GM19099 (cell line): ENCODE measurements around the gene SURF4.

Experiments
- POLR2A ChIP-seq: IDR thresholded peaks from 3 replicates; pipeline ENCODE4 v1.6.1; 2011; ENCODE audit warnings: low read depth; ENCODE audit not compliant: insufficient read length; ENCODE audit errors: extremely low read depth

Gene SURF4

DNA sequence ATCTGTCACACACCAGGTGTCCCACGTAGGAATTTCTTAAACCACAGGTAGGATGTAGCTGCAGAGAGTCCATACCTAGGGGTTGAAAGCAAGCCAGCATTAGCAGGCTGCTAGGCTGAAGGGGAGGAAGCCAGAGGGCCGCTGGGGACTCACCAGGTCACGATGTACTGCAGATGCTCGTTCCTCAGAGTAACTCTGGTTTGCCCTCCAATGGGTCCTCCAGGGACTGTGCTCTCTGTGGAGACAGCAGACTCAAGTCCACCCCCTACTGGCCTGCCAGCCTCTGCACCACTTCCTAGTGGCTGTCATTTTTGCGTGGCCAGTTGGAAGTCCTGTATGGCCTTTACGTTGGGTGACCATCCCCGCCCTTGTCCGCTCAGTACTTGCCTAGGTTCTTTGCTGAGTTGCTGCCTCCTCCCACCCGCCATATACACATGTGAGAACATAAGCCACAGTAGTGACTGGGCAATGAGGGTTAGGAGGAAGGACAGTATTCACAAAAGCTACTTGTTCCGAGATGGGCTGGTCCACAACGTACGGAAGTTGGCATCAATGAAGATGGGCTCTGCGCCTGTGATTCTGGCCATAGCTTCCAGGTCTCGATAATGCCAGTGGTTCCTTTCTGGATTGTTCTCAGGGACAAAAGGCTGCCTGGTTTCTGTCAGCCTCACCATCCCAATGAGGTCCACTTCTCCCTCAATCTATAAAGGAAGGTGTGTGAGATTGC, 23.8 kb downstream of the SURF4 start:
- TF ChIP-seq POLR2A = peak; percentile 23

DNA sequence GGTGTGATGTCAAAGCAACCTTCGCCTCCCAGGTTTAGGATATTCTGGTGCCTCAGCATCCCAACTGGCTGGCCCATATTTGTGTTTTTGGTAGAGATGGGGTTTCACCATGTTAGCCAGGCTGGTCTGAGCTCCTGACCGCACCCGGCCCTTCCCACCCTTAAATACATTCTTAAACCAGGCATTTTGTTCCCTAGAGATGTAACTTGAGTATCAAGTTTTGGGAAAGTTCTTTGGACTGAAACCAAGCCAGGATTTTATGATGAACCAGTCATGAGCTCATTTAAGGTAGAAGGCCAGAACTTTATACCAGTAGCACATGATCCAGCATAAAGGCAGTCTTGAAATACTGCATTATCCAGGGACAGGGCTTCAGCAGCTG, 24.3 kb downstream of the SURF4 start:
- TF ChIP-seq POLR2A = no peak

DNA sequence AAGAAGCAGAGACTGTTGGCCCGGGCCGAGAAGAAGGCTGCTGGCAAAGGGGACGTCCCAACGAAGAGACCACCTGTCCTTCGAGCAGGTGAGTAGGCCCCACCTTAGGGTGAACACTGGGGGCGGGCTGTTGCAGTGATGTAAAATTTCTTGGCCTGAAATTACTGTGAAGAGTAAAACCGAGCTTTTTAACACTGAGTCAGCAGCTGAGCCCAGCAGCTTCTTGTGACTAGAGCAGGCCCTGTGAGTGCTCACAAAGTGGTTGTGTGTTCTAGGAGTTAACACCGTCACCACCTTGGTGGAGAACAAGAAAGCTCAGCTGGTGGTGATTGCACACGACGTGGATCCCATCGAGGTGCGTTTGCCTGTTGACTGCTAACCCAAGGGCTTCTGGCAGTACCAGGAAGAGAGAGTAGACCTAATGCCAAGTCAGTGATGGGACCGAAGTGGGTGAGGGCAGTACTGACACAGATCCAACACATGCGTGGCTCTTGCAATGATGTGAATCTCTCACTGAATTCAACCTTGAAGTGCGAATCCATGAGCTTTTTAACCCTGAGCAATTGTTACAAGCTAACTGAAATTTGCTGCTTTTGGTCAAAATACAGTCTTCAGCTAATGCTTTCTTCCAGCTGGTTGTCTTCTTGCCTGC, 25.8 kb downstream of the SURF4 start:
- TF ChIP-seq POLR2A = peak; percentile 29

DNA sequence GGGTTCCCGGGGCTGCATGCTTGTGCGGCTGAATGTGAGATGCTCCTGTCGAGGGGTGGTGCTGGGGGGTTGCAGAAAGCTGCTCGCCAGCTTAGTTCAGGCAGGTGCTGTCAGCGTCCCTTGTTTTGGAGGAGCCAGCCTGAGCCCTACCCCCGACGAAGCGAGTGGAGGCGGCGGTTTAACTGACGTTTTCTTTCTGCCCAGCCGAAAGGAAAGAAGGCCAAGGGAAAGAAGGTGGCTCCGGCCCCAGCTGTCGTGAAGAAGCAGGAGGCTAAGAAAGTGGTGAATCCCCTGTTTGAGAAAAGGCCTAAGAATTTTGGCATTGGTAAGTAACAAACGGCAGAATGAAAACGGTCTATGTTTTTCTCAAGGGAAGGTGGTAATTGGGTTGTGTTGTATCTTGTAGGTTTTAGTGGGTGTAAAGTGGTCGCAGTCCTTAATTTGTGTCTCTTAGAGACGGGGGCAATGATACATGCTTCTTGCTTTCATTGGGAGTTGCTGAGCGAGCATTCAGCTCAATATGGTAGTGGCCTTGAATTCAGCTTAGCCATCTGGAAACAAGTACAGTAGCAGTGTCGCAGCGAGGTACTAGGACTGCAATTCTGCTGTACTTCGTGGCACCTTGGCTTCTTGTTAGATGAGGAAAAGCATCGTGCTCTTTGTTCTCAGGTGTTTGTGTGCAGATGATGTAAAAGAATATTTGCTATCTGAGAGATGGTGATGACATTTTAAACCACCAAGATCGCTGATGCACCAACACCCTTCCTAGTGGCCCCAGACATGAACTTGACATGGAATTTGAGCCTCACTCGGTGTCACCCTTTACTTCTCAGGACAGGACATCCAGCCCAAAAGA, 26.9 kb downstream of the SURF4 start:
- TF ChIP-seq POLR2A = no peak

DNA sequence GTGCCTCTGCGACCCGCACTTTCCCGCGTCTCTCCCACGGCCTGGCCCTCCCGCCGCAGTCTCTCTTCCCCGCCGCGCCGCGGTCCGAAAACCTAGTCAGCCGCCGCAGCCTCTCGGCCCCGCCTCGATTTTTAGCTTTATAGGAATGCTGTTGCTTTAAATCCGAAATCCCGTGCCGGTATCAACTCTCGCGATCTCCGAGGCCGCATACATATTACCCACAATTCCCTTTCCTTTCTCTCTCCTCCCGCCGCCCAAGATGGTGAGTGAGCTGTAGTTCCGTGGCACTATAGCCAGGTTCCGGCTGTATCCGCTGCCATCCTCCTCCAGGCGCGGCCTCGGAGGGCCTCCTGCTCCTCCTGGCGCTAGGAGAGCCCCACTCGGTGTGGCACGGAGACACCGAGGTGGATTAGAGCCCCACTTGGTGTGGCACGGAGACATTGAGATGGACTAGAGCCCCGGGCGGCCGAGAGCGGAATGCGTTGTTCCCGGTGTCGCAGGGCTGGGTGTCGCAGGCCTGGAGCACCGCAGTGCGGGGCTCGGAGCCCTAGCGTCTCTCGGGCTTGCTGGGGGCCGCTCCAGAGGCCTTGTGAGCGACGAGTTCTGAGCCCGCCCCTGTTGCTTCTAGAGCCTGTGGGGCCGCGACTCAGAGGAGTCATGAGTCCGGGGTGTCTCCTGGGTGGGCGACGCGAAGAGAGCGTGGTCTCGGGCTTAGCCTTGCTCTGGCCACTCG, 27.7 kb downstream of the SURF4 start, which contains the start of the genes MED22 and RPL7A:
TSS of gene MED22 (minus strand) at position 147 of the 733 bp plus-strand sequence. CDS start 1,469 bp downstream, outside the sequence.
TSS of gene RPL7A (plus strand) at position 234 of the 733 bp plus-strand sequence. CDS start at position 260, 26 bp downstream.
- peak; percentile 99 for TF ChIP-seq POLR2A

DNA sequence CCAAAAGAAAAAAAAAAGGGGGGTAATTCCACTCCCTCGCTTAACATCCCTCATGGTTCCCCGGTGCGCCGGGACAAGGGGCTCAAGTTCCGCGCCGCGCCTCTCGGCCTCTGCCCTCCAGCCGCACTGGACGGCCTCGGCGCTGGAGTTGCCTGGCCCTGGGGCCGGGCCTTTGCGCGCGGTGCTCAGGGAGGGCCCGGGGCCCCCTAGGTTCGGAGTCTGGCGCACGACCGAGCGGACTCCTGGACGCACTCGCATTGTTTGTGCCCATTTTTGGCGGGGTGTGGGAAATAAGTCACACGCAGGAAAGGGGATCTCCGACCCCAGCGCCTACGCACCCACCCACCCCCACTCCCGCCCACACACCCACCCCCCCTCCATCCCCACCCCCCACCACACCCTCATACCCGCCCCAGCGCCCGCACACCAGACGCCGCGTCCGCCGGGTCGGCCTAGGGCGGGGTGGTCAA, 28.3 kb downstream of the SURF4 start:
- TF ChIP-seq POLR2A = no peak

DNA sequence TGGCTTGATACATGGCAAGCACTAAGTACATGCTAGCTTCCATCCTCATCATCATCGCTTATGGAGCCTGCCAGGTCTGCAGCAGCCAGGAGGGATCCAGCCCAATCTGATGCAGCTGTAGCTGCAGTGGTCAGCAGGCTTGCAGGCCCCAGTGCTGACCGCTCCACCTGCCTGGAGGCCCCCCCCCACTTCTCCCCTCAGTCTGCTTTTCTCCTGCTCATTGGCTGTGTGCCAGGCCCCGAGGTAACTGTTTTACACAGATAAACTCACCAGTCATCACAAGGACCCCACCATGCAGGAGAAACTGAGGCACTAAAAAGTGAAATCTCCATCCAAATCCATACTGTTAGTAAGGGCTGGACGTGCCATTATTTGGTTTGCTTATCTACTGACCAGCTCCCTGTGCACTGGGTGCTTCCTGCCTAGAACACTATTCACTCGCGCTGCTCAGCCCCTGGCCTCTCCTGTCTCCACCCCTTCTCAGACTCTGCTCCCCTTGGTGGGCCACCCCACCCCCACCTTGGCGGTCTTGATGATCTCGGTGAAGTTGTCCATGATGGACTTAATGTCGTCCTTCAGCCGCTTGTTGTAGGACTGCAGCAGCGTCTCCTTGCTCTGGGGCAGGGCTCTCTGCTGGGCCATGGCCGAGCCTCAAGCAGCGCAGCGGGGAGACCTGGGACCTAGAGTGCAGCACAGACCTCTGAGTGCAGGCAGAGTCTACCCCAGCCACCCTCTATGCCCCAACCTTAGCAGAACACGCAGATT, 29.7 kb downstream of the SURF4 start:
- no peak for TF ChIP-seq POLR2A

DNA sequence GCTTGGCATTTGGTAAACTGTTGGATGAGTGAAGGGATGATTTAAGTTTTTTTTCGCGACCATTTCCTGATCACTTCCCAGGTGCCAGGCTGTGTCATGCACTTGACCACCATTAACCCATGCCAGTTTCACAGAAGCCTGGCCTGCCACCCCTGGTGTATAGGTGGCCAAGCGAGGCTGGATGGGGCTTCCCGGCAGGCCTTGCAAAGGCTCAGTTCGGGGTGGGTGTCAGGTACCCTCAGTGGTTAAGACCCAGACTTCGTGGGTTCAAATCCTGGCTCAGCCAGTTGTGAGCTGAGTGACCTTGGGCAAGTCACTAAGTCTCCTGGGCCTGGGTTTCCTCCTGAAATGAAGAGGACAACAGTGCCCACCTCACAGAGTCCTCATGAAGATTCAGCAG, 30.3 kb downstream of the SURF4 start:
- TF ChIP-seq POLR2A = no peak

DNA sequence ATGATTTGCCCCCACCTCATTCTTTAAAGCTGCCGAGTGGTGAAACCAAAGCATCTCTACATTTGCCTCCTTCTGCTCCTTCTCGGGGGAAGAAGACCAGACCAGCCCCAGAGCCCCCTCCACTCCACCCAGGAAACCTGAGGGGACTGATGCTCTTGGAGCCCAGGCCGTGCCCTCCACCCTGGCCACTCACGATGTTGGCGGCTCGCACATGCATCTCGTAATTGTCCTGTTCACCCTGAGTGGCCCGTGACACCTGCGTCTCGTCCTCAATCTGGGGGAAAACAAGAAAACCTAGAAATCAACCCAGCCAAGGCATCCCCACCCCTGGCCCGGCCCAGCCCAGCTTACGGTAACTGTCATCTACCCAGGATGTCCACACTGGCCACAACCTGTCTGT, 30.9 kb downstream of the SURF4 start:
- no peak for TF ChIP-seq POLR2A

DNA sequence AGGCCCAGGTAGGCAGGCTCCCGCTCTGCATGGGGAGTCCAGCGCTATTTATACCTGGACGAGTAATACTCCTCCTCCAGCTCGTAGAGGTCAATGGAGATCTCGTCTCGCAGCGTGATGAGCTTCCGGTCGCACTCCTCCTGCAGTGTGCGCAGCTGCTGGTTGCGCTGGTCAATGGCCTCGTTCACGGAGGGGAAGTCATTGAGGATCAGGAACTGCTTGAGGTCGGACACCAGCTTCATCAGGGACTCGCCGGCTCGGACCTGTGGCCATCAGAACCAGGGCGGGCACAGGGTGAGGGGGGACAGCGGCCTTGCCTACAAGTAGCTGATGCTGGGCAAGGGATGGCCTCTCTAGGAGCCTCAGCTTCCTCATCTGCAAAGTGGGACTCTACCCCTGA, 31.8 kb downstream of the SURF4 start:
- TF ChIP-seq POLR2A = no peak

DNA sequence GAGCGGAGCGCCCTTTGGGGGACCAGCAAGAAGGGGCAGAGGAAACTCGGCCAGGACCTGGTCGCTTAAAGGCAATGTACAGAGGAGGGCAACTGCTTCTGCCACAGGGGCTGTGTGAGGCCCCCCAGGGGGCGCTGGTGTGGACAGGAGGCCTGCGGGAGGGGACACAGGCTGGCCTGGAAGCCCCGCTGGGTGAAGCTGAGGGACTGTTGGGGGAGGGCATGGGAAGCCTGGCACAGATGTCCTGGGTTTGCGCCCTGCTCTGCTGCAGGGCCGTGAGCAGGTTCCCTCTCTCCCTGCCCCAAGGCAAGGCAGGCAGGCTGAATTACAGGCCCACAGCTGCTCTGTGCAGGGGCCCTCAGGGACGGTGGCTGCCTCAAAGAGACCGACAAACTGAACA, 33.3 kb downstream of the SURF4 start:
- no peak for TF ChIP-seq POLR2A

DNA sequence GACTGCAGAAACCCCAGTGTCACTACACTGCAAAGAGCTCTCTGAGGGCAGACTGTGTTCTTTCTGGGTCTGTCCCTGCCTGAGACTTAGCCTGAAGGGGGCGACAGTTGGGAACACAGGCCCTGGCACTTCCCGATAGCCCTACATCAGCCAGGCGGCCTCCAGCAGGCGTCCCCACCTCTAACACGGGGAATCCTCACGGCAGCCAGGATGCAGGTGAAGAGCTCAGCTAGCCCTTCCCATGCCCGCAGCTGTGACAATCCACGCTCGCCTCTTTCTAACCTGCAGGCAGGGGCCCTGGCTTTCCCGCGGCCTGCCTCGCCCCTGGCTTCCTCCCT, 33.8 kb downstream of the SURF4 start:
- TF ChIP-seq POLR2A = no peak

DNA sequence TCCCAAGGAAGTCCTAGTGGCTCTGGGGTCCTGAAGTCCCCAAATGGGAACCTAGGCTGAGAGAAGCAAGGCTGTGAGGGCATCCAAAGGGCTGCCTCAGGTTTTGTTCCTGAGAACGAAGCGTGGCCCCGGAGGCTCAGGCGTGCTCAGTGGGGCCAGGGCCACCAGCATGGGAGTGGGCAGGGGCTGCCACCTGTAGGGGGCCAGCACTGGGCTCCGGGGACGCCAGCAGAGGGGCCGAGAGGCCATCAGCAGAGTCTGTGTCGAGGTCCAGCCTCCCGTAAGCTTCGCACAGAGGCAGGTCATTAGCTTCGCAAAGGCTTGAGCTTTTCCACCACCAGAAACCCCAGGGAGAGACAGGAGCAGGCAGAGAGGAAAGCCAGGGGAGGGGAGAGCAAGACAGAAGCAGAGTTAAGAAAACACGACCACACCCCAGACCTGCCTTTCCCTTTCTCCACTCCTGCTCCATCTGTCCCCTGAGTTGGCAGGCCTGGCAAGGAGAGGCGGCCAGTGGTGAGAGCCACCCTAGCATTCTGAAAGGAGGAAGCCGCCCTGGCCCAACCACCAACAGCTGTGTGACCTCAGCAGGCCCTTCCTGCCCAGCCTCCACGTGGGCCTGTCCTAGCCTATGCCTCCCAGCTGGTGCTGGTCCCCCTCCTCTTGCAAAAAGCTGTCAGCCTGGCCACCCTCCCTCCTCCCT, 34.3 kb downstream of the SURF4 start:
- no peak for TF ChIP-seq POLR2A
